NB4 (cell line): ENCODE results near the gene FERMT2.

ENCODE experiments used
- DNase-seq: peaks from one replicate; pipeline ENCODE4 v3.0.0; 2010; ENCODE audit warnings: low read depth
- H3K4me3 ChIP-seq: one replicate; pipeline ENCODE4 v1.5.1; 2011; ENCODE audit warnings: mild to moderate bottlenecking, low read depth, low read length, moderate library complexity
- MYC ChIP-seq: IDR thresholded peaks from 2 replicates; pipeline ENCODE4 v1.6.1; 2011; ENCODE audit warnings: low read depth, low read length
- POLR2A ChIP-seq: IDR thresholded peaks from 2 replicates; pipeline ENCODE4 v1.6.1; 2011; ENCODE audit warnings: mild to moderate bottlenecking; ENCODE audit not compliant: insufficient read length; ENCODE audit errors: extremely low read depth
- TF ChIP-seq, protein P1 (sequence below): IDR thresholded peaks from one replicate; pipeline ENCODE4 v1.5.1; 2012; ENCODE audit warnings: low read depth, low read length
- TF ChIP-seq, protein P2 (sequence below): IDR thresholded peaks from 2 replicates; pipeline ENCODE4 v1.6.1; 2011; ENCODE audit warnings: low read depth, low read length

FERMT2 gene, protein sequence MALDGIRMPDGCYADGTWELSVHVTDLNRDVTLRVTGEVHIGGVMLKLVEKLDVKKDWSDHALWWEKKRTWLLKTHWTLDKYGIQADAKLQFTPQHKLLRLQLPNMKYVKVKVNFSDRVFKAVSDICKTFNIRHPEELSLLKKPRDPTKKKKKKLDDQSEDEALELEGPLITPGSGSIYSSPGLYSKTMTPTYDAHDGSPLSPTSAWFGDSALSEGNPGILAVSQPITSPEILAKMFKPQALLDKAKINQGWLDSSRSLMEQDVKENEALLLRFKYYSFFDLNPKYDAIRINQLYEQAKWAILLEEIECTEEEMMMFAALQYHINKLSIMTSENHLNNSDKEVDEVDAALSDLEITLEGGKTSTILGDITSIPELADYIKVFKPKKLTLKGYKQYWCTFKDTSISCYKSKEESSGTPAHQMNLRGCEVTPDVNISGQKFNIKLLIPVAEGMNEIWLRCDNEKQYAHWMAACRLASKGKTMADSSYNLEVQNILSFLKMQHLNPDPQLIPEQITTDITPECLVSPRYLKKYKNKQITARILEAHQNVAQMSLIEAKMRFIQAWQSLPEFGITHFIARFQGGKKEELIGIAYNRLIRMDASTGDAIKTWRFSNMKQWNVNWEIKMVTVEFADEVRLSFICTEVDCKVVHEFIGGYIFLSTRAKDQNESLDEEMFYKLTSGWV

DNA sequence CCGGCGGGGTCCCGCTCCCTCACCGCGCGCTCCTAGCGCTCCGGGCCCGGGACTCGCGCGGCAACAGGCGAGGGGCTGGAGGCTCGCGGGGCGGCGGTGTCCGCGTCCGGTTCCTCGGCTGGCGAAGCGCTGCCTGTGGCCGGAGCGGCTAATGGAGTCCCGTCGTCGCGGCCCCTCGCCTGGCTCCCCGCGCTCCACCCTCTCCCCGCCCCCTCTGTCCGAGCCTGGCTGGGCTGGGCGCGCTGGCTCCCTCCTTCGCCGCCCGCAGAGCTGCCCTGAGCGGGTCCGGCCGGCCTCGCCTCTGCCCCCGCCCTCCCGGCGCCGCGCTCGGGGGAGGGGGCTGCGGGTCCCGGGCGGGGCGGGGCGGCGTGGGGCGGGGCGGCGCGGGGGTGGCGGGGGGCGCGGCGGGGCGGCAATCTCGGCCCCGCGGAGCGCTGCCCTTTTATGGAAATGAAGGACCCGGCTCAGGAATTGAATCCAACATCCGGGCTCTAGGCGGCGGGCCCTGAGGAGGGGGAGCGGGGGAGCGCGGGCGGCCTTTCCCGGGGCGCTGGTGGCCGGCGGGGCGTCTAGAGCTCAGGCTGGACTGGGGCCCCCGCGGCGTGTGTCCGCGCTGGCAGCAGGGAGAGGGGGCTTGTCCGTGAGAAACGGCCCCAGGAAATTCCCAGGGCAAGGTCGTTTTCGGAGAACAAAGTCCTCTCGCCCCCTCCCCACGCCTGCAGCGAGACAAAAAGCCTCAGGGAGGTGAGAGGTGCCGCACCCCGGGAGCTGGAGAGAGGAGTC is at the start of gene FERMT2:
Gene FERMT2 (minus strand): TSS at position 153 of the 783 bp plus-strand sequence. CDS start 482 bp downstream, outside the sequence.
- TF ChIP-seq MYC (no peak), POLR2A (no peak)
- TF ChIP-seq, protein P1, sequence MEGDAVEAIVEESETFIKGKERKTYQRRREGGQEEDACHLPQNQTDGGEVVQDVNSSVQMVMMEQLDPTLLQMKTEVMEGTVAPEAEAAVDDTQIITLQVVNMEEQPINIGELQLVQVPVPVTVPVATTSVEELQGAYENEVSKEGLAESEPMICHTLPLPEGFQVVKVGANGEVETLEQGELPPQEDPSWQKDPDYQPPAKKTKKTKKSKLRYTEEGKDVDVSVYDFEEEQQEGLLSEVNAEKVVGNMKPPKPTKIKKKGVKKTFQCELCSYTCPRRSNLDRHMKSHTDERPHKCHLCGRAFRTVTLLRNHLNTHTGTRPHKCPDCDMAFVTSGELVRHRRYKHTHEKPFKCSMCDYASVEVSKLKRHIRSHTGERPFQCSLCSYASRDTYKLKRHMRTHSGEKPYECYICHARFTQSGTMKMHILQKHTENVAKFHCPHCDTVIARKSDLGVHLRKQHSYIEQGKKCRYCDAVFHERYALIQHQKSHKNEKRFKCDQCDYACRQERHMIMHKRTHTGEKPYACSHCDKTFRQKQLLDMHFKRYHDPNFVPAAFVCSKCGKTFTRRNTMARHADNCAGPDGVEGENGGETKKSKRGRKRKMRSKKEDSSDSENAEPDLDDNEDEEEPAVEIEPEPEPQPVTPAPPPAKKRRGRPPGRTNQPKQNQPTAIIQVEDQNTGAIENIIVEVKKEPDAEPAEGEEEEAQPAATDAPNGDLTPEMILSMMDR: no peak
- TF ChIP-seq, protein P2, sequence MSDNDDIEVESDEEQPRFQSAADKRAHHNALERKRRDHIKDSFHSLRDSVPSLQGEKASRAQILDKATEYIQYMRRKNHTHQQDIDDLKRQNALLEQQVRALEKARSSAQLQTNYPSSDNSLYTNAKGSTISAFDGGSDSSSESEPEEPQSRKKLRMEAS: no peak
- DNase-seq: peak; percentile 30
- no peak within 1 kb of the TSS for H3K4me3 ChIP-seq

DNA sequence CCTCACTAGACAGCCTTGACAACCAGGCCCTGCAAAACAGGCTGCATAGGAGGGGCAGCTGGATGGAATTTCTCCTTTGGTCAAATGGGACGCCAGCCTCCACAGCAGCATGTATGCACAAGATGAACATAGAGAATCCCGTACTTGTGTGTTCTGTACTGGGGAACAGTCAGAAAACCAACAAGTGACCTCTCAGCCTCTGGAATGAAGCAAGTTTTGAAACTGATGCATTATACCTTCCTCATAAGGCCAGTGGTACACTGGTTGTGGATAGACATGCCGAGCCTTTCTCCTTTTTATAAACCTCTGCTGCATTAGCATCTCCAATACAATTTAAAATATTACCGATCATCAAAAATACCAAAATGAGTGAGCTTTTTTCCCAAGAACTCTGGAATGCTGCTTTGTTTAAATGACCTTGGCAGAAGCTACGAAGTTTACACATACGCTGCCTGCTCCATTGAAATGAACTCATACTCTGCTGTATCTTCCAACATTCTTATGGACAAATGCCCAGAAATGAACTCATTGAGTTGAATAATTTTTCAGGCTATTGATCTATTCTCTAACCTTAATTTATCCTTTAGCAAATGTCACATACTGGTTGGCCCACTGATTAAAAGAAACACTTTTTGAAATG is 47.6 kb upstream of the FERMT2 start:
- TF ChIP-seq, protein P2: no peak
- no peak for TF ChIP-seq POLR2A
- TF ChIP-seq MYC: no peak
- TF ChIP-seq, protein P1: no peak
- H3K4me3 ChIP-seq: no peak overlapping the region
- no peak for DNase-seq

DNA sequence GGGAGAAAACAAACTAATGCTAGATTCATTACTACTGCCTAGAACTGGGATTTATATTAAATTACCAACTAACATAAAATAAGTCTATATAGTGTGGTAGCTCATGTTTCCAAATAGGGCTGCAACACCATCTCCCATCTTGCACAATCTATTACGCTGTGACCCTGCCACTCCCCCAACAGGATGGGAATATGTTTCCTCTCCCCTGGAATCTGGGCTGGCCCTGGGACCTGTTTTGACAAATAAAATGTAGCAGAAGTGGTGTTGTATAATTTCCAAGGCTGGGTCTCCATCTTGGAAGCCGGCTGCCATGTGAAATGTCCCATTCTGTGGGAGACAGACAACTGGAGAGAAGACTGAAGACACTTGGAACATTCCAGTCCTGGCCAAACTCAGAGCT is 45.6 kb upstream of the FERMT2 start:
- TF ChIP-seq POLR2A (no peak), MYC (no peak)
- TF ChIP-seq, protein P2: no peak
- TF ChIP-seq, protein P1: no peak
- no peak for DNase-seq
- no peak overlapping the region for H3K4me3 ChIP-seq

DNA sequence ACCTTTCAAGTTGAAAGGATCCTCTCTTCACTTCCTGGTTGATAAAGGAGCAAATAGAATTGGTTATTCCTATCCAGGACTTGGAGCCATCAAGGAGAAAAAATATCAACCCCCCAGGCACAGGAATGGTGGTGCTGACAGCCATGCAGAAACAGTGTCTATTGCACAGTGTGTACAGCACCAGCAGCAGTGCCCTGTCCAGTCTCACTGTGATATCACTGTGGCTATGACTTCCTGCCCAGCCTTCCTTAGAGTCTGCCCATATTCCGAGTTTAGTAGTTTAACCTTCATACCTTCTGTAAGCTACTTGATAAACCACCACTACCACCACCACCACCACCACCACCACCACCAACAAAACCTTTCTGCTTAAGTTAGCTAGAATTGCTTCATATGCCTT is 45.1 kb upstream of the FERMT2 start:
- TF ChIP-seq MYC (no peak), POLR2A (no peak)
- TF ChIP-seq, protein P1: no peak
- TF ChIP-seq, protein P2: no peak
- H3K4me3 ChIP-seq: no peak overlapping the region
- DNase-seq: no peak

DNA sequence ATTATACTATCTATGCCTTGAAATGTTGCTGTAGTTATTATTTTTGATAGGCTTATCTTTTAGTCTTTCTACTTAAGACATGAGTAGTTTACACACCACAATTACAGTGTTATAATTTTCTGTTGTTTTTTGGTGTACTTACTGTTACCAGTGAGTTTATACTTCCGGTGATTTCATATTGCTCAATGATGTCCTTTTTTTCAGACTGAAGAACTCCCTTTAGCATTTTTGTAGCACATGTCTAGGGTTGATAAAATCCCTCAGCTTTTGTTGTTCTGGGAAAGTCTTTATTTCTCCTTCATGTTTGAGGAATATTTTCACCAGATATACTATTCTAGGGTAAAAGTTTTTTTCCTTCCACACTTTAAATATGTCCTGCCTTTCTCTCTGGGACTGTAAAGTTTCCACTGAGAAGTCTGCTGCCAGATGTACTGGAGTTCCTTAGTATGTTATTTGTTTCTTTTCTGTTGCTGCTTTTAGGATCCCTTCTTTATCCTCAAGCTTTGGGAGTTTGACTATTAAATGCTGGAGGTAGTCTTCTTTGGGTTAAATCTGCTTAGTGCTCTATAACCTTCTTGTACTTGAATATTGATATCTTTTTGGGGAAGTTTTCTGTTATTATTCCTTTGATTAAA is 41.5 kb upstream of the FERMT2 start:
- DNase-seq: no peak
- H3K4me3 ChIP-seq: no peak overlapping the region
- TF ChIP-seq, protein P2: no peak
- no peak for TF ChIP-seq POLR2A
